Measurements from ENCODE around the gene TMEM256. TPM values are rescaled to one million over a fixed set of nuclear protein-coding genes. Genes with fewer than 3 reads are reported as not detected.
A peak's percentile ranks its signal among the peaks of the same experiment; 100 is the strongest.

Gene TMEM256
- total RNA-seq, 3 donors from 2014 or later, result 77.6 to 113 (median 92.3) TPM

DNA sequence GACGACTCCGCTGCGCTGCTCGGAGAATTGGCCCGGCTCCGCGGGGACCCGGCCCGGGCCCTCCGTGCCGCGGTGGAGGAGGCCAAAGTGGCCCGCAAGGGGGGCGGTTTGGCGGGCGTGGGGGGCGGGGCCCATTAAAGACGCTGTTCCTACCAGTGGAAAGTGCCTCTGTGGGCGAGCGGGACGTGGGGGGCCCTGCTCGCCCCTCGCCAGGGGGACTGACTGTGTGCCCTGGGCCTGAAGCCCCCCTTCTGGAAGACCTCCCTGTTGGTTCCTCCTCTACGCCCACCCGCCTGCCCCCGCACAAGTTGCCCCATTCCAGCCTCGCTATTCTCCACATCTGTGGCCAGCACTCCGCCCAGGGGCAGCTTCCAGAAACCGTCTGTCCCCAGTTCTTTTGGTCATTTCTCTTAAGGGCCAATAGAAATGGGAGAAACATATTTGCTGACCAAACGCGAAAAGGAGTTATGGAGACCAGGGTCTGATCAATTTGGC, 33.5 kb upstream of the TMEM256 start:
- Histone ChIP-seq H3K36me3 (no peaks in the 10 kb centered on the region), H3K4me3 (peak overlapping the region; percentile 26 to 81 (median 62)), H3K27me3 (no peaks in the 10 kb centered on the region), H3K27ac (peak overlapping the region; percentile 91 to 93), H3K4me1 (peaks cover 8 to 21% of the 10 kb centered on the region in 2 donors), H3K9me3 (no peaks in the 10 kb centered on the region)
- DNase-seq (ENCODE audit: low spot score in 2 of 2), result no peak
- intact Hi-C loops (cut with DNase I; ENCODE audit: low total_unique reads), result loop anchor here (10.0 kb wide), 2 partner anchors 47 to 83 kb away; partner anchors contain the start of genes KCTD11, POLR2A, SLC35G6 and TMEM95
- TF ChIP-seq POLR2A (IDR thresholded peaks at IDR 0.05) (no peak), POLR2AphosphoS5 (IDR thresholded peaks at IDR 0.05) (no peak)
- TF ChIP-seq, protein P1, sequence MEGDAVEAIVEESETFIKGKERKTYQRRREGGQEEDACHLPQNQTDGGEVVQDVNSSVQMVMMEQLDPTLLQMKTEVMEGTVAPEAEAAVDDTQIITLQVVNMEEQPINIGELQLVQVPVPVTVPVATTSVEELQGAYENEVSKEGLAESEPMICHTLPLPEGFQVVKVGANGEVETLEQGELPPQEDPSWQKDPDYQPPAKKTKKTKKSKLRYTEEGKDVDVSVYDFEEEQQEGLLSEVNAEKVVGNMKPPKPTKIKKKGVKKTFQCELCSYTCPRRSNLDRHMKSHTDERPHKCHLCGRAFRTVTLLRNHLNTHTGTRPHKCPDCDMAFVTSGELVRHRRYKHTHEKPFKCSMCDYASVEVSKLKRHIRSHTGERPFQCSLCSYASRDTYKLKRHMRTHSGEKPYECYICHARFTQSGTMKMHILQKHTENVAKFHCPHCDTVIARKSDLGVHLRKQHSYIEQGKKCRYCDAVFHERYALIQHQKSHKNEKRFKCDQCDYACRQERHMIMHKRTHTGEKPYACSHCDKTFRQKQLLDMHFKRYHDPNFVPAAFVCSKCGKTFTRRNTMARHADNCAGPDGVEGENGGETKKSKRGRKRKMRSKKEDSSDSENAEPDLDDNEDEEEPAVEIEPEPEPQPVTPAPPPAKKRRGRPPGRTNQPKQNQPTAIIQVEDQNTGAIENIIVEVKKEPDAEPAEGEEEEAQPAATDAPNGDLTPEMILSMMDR (IDR thresholded peaks at IDR 0.05), result no peak

DNA sequence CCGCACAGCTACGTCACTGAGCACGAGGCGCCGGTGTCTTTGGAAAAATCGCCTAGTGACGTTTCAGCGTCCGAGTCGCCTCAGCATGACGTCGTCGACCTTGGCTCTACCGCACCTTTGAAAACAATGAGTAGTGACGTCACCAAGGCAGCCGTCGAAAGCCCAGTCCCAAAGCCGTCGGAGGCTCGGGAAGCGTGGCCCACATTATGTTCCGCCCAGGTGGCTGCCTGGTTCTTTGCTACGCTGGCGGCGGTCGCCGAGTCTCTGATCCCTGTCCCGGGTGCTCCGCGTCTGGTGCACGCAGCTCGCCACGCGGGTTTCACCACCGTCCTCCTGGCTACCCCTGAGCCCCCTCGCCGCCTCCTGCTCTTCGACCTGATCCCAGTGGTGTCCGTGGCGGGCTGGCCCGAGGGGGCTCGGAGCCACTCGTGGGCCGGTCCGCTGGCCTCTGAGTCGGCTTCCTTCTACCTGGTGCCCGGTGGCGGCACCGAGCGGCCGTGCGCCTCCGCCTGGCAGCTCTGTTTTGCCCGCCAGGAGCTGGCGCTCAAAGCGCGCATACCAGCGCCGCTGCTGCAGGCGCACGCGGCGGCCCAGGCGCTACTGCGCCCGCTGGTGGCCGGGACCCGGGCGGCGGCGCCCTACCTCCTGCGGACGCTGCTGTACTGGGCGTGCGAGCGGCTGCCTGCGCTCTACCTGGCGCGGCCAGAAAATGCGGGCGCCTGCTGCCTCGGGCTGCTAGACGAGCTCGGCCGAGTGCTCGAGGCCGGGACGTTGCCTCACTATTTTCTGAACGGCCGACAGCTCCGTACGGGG, 32.9 kb upstream of the TMEM256 start:
- TF ChIP-seq POLR2AphosphoS5 (IDR thresholded peaks at IDR 0.05), result peak in 2 of 3 donors; percentile 56 to 61
- TF ChIP-seq, protein P1 (IDR thresholded peaks at IDR 0.05), result peak; percentile 57 to 89 (median 59)
- no peak for TF ChIP-seq POLR2A (IDR thresholded peaks at IDR 0.05)

DNA sequence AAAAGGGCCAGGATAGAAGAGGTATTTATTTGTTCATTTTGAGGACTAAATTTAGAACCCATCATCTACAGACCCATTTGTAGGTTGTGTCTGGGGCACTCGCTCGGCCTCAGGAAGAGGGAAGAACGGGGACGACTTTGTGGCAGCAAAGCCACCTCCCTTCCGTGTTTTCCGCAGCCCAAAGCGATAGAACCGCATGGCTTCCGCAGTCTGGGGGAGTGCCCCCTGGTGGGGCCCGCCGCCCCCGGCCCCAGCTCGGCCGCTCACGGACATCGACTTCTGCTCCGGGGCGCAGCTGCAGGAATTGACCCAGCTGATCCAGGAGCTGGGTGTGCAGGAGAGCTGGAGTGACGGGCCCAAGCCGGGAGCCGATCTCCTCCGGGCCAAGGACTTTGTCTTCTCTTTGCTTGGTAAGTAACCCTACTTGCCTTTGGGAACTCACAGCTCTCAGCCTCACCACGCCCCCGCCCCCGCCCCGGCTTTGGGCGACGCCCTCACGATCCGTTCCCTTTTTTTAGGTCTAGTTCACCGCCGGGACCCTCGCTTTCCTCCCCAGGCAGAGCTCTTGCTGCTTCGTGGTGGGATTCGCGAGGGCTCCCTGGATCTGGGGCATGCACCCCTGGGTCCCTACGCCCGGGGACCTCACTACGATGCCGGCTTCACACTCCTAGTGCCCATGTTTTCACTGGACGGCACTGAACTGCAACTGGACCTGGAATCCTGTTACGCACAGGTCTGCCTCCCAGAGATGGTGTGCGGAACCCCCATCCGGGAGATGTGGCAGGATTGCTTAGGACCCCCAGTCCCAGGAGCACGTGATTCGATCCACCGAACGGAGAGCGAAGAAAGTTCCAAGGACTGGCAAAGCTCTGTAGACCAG, 32.0 kb upstream of the TMEM256 start:
- TF ChIP-seq, protein P1 (IDR thresholded peaks at IDR 0.05), result no peak
- TF ChIP-seq POLR2A (IDR thresholded peaks at IDR 0.05), result no peak
- Histone ChIP-seq H3K4me3 (peak overlapping the region; percentile 46 to 81 (median 62)), H3K36me3 (no peaks in the 10 kb centered on the region), H3K4me1 (peaks cover 8 to 21% of the 10 kb centered on the region in 2 donors), H3K9me3 (no peaks in the 10 kb centered on the region), H3K27me3 (no peaks in the 10 kb centered on the region), H3K27ac (peak overlapping the region; percentile 91 to 93)
- intact Hi-C loops (cut with DNase I; ENCODE audit: low total_unique reads), result loop anchor here (10.0 kb wide), 2 partner anchors 49 to 81 kb away; partner anchors contain the start of genes KCTD11, POLR2A, SLC35G6 and TMEM95
- DNase-seq (ENCODE audit: low spot score in 2 of 2), result peak in 1 of 2 donors; percentile 63

More for the DNA sequence above, 32.9 kb upstream of the TMEM256 start:
- Histone ChIP-seq H3K27me3 (no peaks in the 10 kb centered on the region), H3K36me3 (no peaks in the 10 kb centered on the region), H3K4me1 (peaks cover 8 to 21% of the 10 kb centered on the region in 2 donors), H3K4me3 (peak overlapping the region; percentile 26 to 81 (median 62)), H3K9me3 (no peaks in the 10 kb centered on the region), H3K27ac (peak overlapping the region; percentile 91 to 93)
- intact Hi-C loops (cut with DNase I; ENCODE audit: low total_unique reads), result loop anchor here (10.0 kb wide), 2 partner anchors 48 to 82 kb away; partner anchors contain the start of genes KCTD11, POLR2A, SLC35G6 and TMEM95
- peak; percentile 81 to 82 for DNase-seq (ENCODE audit: low spot score in 2 of 2)

DNA sequence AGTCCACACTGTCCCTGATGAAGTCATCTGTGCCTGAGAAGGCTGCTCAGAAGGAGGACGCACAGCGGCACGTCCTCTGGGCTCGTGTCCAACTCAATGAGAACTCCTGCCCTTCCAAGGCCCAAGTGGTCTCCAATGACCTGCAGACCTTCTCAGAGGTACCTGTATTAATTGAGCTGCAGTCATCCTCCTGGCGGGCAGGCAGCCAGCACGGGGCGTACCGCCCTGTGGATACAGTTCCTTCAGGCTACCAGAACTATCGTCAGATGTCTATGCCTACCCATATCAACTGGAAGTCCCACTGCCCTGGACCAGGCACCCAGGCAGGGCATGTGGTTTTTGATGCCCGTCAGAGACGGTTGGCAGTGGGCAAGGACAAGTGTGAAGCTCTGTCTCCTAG, 28.4 kb upstream of the TMEM256 start:
- DNase-seq (ENCODE audit: low spot score in 2 of 2), result no peak
- Histone ChIP-seq H3K4me1 (peaks cover 0 to 7% of the 10 kb centered on the region in 2 donors), H3K27me3 (no peaks in the 10 kb centered on the region), H3K9me3 (no peaks in the 10 kb centered on the region), H3K4me3 (no peak overlapping the region), H3K36me3 (no peaks in the 10 kb centered on the region), H3K27ac (no peak overlapping the region)
- TF ChIP-seq, protein P1 (IDR thresholded peaks at IDR 0.05), result no peak
- TF ChIP-seq POLR2A (IDR thresholded peaks at IDR 0.05) (no peak), POLR2AphosphoS5 (IDR thresholded peaks at IDR 0.05) (no peak)
- intact Hi-C loops (cut with DNase I; ENCODE audit: low total_unique reads), result loop anchor here (10.0 kb wide), 2 partner anchors 53 to 77 kb away; partner anchors contain the start of genes KCTD11, POLR2A, SLC35G6 and TMEM95

Measured in breast epithelium (tissue), 4 donors.